Esophagus muscularis mucosa (tissue), 4 donors: ENCODE data around the gene FAM20B. TPM values are rescaled to one million over a fixed set of nuclear protein-coding genes. Genes with fewer than 3 reads are reported as not detected.
A peak's percentile ranks its signal among the peaks of the same experiment; 100 is the strongest.

Experiments used
- DNase-seq: peaks from one replicate; pipeline ENCODE4 v3.0.0-alpha.2; 2017; ENCODE audit errors: extremely low spot score
- H3K27ac ChIP-seq, 4 donors: fragments of 200-600 bp; sonication (generic); replicated peaks in 1 of 4; 1 replicate in 3 of 4; 2 replicates in 1 of 4; pipeline ENCODE4 v1.5.1; 2016 to 2019; ENCODE audit warnings: mild to moderate bottlenecking in 1 of 4
- H3K27me3 ChIP-seq, 4 donors: fragments of 200-600 bp; sonication (generic); one replicate each; pipeline versions ENCODE4 v1.5.1 to v1.6.0; 2016 to 2019
- H3K36me3 ChIP-seq, 4 donors: fragments of 200-600 bp; sonication (generic); one replicate each; pipeline ENCODE4 v1.5.1; 2016 to 2019
- H3K4me1 ChIP-seq, 4 donors: fragments of 200-600 bp; sonication (generic); one replicate each; pipeline ENCODE4 v1.5.1; 2016 to 2019
- H3K4me3 ChIP-seq, 4 donors: fragments of 200-600 bp; sonication (generic); 1 replicate in 2 of 4; 2 replicates in 2 of 4; pipeline ENCODE4 v1.5.1; 2016 to 2019; ENCODE audit warnings: mild to moderate bottlenecking in 4 of 4, moderate library complexity in 1 of 4
- H3K9me3 ChIP-seq, 4 donors: fragments of 200-600 bp; sonication (generic); 1 replicate in 3 of 4; 2 replicates in 1 of 4; pipeline ENCODE4 v1.5.1; 2016 to 2019
- EP300 ChIP-seq: sonication (generic); formaldehyde crosslinking; IDR thresholded peaks from one replicate; pipeline ENCODE4 v1.6.1; 2017; ENCODE audit warnings: antibody characterized with exemption
- POLR2A ChIP-seq: fragments of 450-650 bp; IDR thresholded peaks from one replicate; pipeline ENCODE4 v1.6.1; 2017; ENCODE audit warnings: antibody characterized with exemption, moderate library complexity, mild to moderate bottlenecking, low read depth
- POLR2AphosphoS5 ChIP-seq, 2 donors: sonication (generic); formaldehyde crosslinking; IDR thresholded peaks; one replicate each; pipeline ENCODE4 v1.6.1; 2017; ENCODE audit warnings: antibody characterized with exemption in 2 of 2
- WGBS: methylation state at CpG from one replicate; pipeline ENCODE4 v1.1.5; 2018; 5-methylcytosine and 5-hydroxymethylcytosine counted together
- intact Hi-C: fragments of 100-400 bp; cut with DNase I; formaldehyde crosslinking; loops from one replicate; pipeline ENCODE4 v1.15.1; 2023
- total RNA-seq, 4 donors: library from RNA; depleted of rRNA; stranded (reverse); fragments of >200 nt; gene quantifications; one replicate each; pipeline versions ENCODE4 v1.1.0 to v1.2.1, GENCODE V29; 2016
- TF ChIP-seq, protein P1 (sequence below), 3 experiments: fragments of 200-600 bp in 2 of 3; fragments of 450-650 bp in 1 of 3; sonication (generic) in 2 of 3; IDR thresholded peaks; one replicate each; pipeline ENCODE4 v1.5.1; 2017 to 2019; ENCODE audit warnings: antibody characterized with exemption in 3 of 3, mild to moderate bottlenecking in 2 of 3, moderate library complexity in 1 of 3

FAM20B gene
- total RNA-seq, 4 donors from 2014 or later: 63.8 to 83.5 (median 66.5) TPM

DNA sequence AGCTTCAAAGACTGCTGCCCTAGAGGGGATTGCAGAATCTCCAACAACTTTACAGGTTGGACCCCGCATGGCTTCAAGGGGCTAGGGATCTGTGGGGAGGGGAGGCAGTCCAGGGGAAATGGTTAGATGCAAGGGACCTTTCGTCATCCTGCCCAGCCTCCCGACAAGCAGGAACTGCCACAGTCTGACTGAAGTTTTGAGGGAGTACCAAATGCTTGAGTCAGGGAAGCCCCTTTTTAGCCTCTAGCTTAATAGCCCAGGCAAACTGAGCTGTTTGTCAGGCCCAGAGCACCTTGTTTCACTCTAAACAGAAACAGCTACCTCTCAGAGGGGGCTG lies 57.3 kb downstream of the FAM20B start:
- Histone ChIP-seq H3K4me3 (peak overlapping the region; percentile 83 to 93 (median 89)), H3K4me1 (peaks cover 15 to 37% (median 28%) of the 10 kb centered on the region in 4 donors), H3K9me3 (no peaks in the 10 kb centered on the region), H3K36me3 (peaks cover 9 to 32% (median 31%) of the 10 kb centered on the region in 4 donors), H3K27me3 (no peaks in the 10 kb centered on the region), H3K27ac (peak overlapping the region; percentile 87 to 95 (median 91))
- DNase-seq: no peak
- WGBS: 0% methylated on average over 2 of the region's 3 CpGs
- intact Hi-C loops: loop anchor here (10.0 kb wide), 1 partner anchor 212 kb away; the partner anchor contains the start of gene SOAT1
- no peak for TF ChIP-seq EP300
- TF ChIP-seq POLR2A: no peak
- no peak for TF ChIP-seq POLR2AphosphoS5 (IDR thresholded peaks at IDR 0.05)
- TF ChIP-seq, protein P1, sequence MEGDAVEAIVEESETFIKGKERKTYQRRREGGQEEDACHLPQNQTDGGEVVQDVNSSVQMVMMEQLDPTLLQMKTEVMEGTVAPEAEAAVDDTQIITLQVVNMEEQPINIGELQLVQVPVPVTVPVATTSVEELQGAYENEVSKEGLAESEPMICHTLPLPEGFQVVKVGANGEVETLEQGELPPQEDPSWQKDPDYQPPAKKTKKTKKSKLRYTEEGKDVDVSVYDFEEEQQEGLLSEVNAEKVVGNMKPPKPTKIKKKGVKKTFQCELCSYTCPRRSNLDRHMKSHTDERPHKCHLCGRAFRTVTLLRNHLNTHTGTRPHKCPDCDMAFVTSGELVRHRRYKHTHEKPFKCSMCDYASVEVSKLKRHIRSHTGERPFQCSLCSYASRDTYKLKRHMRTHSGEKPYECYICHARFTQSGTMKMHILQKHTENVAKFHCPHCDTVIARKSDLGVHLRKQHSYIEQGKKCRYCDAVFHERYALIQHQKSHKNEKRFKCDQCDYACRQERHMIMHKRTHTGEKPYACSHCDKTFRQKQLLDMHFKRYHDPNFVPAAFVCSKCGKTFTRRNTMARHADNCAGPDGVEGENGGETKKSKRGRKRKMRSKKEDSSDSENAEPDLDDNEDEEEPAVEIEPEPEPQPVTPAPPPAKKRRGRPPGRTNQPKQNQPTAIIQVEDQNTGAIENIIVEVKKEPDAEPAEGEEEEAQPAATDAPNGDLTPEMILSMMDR (IDR thresholded peaks at IDR 0.05): no peak

- H3K4me3 ChIP-seq: peak overlapping the region in 1 of 4 donors; percentile 83
- 68% methylated on average over 5 of the region's 8 CpGs for WGBS
- H3K27ac ChIP-seq: no peak overlapping the region
- intact Hi-C loops: loop anchor here (10.0 kb wide), 1 partner anchor 211 kb away; the partner anchor contains the start of gene SOAT1
- DNase-seq: no peak
- peaks cover 15 to 37% (median 28%) of the 10 kb centered on the region in 4 donors for H3K4me1 ChIP-seq
- no peaks in the 10 kb centered on the region for H3K9me3 ChIP-seq
- no peaks in the 10 kb centered on the region for H3K27me3 ChIP-seq
- peaks cover 15 to 38% (median 36%) of the 10 kb centered on the region in 4 donors for H3K36me3 ChIP-seq
- TF ChIP-seq, protein P1 (IDR thresholded peaks at IDR 0.05): no peak
- no peak for TF ChIP-seq POLR2A
- TF ChIP-seq POLR2AphosphoS5 (IDR thresholded peaks at IDR 0.05): no peak
- TF ChIP-seq EP300: no peak
Measured at GRCh38 chr1:179083533-179083932, 57.8 kb downstream of the FAM20B start.

- DNase-seq: no peak
- H3K4me3 ChIP-seq: no peak overlapping the region
- WGBS: 74% methylated on average over 6 of the region's 11 CpGs
- intact Hi-C loops: loop anchor here (10.0 kb wide), 1 partner anchor 207 kb away; the partner anchor contains the start of gene SOAT1
- peaks cover 23 to 55% (median 45%) of the 10 kb centered on the region in 4 donors for H3K4me1 ChIP-seq
- H3K27ac ChIP-seq: no peak overlapping the region
- H3K27me3 ChIP-seq: no peaks in the 10 kb centered on the region
- H3K9me3 ChIP-seq: no peaks in the 10 kb centered on the region
- H3K36me3 ChIP-seq: peaks cover 19 to 69% (median 53%) of the 10 kb centered on the region in 4 donors
- TF ChIP-seq EP300: no peak
- TF ChIP-seq POLR2AphosphoS5 (IDR thresholded peaks at IDR 0.05): no peak
- TF ChIP-seq POLR2A: no peak
- TF ChIP-seq, protein P1 (IDR thresholded peaks at IDR 0.05): no peak
Measured at GRCh38 chr1:179087665-179088064, 62.0 kb downstream of the FAM20B start.

- H3K4me1 ChIP-seq: peaks cover 17 to 40% (median 33%) of the 10 kb centered on the region in 4 donors
- intact Hi-C loops: loop anchor here (10.0 kb wide), 1 partner anchor 205 kb away; the partner anchor contains the start of gene SOAT1
- no peak overlapping the region for H3K4me3 ChIP-seq
- H3K36me3 ChIP-seq: peaks cover 35 to 86% (median 71%) of the 10 kb centered on the region in 4 donors
- H3K9me3 ChIP-seq: no peaks in the 10 kb centered on the region
- H3K27me3 ChIP-seq: no peaks in the 10 kb centered on the region
- TF ChIP-seq, protein P1 (IDR thresholded peaks at IDR 0.05): no peak
- TF ChIP-seq EP300 (no peak), POLR2A (no peak), POLR2AphosphoS5 (IDR thresholded peaks at IDR 0.05) (no peak)
- peak overlapping the region in 3 of 4 donors; percentile 33 to 65 (median 35) for H3K27ac ChIP-seq
- peak; percentile 86 for DNase-seq
- WGBS: 86% methylated on average over 10 of the region's 16 CpGs
Measured at GRCh38 chr1:179089827-179090482, 64.3 kb downstream of the FAM20B start.
